Activated T-helper 1 cell treated with anti-CD3 and anti-CD28 coated beads, Interleukin-12 subunit alpha, Interleukin-12 subunit beta, Interleukin-2, Interleukin-4 antibody, amounts not matched to agents 30 ng/mL and 10 ng/mL and 1 ng/mL, durations not matched to agents 14 hours and 24 hours and 36 hours (primary cell): ENCODE data around the gene ABL1. TPM values are rescaled to one million over a fixed set of nuclear protein-coding genes. Genes with fewer than 3 reads are reported as not detected.
"Not testable (repeated sequence)": the region's sequence is repeated elsewhere in the genome, so short reads cannot be mapped to it uniquely, and the experiment has no call there.

Experiments
- DNase-seq: peaks from one replicate; pipeline ENCODE4 v3.0.0; 2021; ENCODE audit warnings: low spot score
- H3K27ac Mint-ChIP-seq: one replicate; pipeline ENCODE4 v1.8.0; 2021; ENCODE audit warnings: mild to moderate bottlenecking, mixed read lengths
- H3K27me3 Mint-ChIP-seq: one replicate; pipeline ENCODE4 v1.8.0; 2022; ENCODE audit warnings: mild to moderate bottlenecking, moderate library complexity, mixed read lengths; ENCODE audit not compliant: insufficient read depth
- H3K36me3 Mint-ChIP-seq: one replicate; pipeline ENCODE4 v1.8.0; 2021; ENCODE audit warnings: low read depth, mixed read lengths
- H3K4me1 Mint-ChIP-seq: one replicate; pipeline ENCODE4 v1.8.0; 2021; ENCODE audit warnings: low read depth, mixed read lengths
- H3K4me3 Mint-ChIP-seq: one replicate; pipeline ENCODE4 v1.8.0; 2021; ENCODE audit warnings: mild to moderate bottlenecking, moderate library complexity, mixed read lengths
- H3K9me3 Mint-ChIP-seq: one replicate; pipeline ENCODE4 v1.8.0; 2021; ENCODE audit warnings: mixed read lengths
- intact Hi-C: fragments of 100-400 bp; cut with micrococcal nuclease; formaldehyde crosslinking; loops from one replicate; pipeline ENCODE4 v1.15.1; 2024
- total RNA-seq: library from RNA; stranded (reverse); gene quantifications from 2 replicates; pipeline ENCODE4 v1.2.3, GENCODE V29; 2022

ABL1 gene
- total RNA-seq: 34.2 and 36.2 TPM in 2 replicates

DNA sequence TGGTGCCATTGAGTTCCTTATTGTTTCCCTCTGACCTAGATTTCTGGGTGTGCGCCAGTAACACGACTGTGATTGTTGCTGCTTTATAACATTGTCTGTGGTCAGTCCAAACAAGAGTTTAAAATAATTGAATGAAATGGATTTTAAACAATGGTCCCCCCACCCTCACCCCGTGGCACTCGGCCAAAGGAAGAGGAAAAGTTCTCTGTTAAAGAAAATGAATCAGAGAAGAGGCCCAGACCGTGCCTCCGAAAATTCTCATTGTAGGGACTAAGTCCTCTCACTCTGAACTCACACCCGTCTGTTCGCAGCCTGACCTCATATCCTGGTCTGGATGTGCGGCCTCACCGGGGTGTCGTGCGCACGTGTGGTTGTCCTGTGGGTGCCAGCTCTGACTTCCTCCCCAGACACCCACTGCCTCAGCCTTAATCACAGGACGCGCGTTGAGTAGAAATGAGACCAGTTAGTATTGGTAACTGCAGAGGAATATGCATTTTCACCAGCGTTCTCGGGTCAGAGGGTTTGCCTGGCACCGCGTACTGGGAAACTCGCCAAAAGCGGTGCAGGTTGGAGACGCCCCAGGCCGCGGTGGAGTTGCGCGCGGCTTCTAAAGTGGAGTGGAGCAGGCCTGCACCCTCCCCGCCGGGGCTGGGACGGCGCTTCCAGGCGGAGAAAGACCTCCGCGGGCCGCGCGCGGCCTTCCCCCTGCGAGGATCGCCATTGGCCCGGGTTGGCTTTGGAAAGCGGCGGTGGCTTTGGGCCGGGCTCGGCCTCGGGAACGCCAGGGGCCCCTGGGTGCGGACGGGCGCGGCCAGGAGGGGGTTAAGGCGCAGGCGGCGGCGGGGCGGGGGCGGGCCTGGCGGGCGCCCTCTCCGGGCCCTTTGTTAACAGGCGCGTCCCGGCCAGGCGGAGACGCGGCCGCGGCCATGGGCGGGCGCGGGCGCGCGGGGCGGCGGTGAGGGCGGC is at the start of gene ABL1:
Gene ABL1, plus strand, starts transcription at position 884 of the 966 bp plus-strand sequence. CDS start 193 bp downstream, outside the sequence.
- H3K9me3 Mint-ChIP-seq: no peaks in the 10 kb centered on the region
- intact Hi-C loops: loop anchor here (2.0 to 10.0 kb wide), 2 partner anchors 20 to 120 kb away; no protein-coding TSS in a partner anchor
- H3K4me3 Mint-ChIP-seq: peak within 1 kb of the TSS; percentile 98
- H3K27ac Mint-ChIP-seq: peak within 1 kb of the TSS; percentile 96
- peak; percentile 29 for DNase-seq
- H3K4me1 Mint-ChIP-seq: peaks cover 29% of the 10 kb centered on the region
- peaks cover 23% of the 10 kb centered on the region for H3K27me3 Mint-ChIP-seq
- no peaks in the 10 kb centered on the region for H3K36me3 Mint-ChIP-seq

DNA sequence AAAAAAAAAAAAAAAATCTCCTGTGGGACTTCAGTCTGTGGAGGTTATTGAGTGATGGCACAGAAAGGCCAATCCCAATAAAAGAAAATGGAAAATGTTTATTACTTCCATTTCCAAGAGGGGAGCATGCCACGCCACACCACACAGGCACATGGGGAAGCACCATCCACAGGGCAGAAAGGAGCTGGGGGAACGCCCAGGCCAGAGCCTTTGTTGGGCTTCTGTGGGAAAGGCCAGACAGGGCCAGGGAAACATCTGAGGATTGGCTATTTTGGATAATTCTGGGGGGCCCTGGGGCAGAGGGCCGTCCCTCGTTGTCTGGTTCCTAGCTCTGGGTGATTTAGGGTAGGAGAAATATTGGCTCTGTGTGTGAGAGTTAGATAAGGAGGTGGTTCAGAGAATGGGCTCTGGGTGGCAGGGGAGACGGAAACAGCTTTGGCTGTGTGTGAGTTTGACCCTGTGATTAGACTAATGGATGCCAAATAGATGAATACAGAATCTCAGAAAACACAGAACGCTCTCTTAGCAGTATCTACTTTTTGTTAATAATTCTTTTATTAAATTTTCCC is 49.0 kb upstream of the ABL1 start:
- Mint-ChIP-seq H3K27me3 (no peaks in the 10 kb centered on the region), H3K27ac (no peak overlapping the region)

DNA sequence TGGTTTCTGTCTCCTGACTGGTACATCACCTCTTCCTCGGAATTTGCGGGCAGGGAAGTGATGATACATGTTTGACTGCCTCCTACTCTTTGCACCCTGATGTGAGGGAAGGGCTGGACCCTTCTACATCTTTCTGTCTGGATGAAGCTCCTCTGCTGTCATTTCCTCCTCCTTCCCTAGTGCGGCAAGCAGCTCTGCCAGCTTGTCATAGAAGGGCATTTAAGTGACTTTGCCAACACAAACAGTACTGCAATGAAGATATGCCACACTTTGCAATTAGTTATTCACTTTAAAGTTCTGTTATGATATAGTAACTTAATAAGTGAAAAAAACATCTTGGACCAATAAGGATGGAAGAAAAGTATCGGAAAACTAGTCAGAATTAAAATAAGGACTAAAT is 48.5 kb upstream of the ABL1 start:
- no peak for DNase-seq
- no peaks in the 10 kb centered on the region for H3K4me1 Mint-ChIP-seq
- H3K27ac Mint-ChIP-seq: no peak overlapping the region
- peaks cover 9% of the 10 kb centered on the region for H3K36me3 Mint-ChIP-seq
- no peaks in the 10 kb centered on the region for H3K27me3 Mint-ChIP-seq
- intact Hi-C loops: no loop called here
- no peak overlapping the region for H3K4me3 Mint-ChIP-seq
- H3K9me3 Mint-ChIP-seq: peaks cover 29% of the 10 kb centered on the region

More for the DNA sequence above, 49.0 kb upstream of the ABL1 start:
- Mint-ChIP-seq H3K4me1 (no peaks in the 10 kb centered on the region), H3K4me3 (no peak overlapping the region), H3K36me3 (peaks cover 9% of the 10 kb centered on the region), H3K9me3 (peaks cover 29% of the 10 kb centered on the region)
- no peak for DNase-seq
- intact Hi-C loops: no loop called here

DNA sequence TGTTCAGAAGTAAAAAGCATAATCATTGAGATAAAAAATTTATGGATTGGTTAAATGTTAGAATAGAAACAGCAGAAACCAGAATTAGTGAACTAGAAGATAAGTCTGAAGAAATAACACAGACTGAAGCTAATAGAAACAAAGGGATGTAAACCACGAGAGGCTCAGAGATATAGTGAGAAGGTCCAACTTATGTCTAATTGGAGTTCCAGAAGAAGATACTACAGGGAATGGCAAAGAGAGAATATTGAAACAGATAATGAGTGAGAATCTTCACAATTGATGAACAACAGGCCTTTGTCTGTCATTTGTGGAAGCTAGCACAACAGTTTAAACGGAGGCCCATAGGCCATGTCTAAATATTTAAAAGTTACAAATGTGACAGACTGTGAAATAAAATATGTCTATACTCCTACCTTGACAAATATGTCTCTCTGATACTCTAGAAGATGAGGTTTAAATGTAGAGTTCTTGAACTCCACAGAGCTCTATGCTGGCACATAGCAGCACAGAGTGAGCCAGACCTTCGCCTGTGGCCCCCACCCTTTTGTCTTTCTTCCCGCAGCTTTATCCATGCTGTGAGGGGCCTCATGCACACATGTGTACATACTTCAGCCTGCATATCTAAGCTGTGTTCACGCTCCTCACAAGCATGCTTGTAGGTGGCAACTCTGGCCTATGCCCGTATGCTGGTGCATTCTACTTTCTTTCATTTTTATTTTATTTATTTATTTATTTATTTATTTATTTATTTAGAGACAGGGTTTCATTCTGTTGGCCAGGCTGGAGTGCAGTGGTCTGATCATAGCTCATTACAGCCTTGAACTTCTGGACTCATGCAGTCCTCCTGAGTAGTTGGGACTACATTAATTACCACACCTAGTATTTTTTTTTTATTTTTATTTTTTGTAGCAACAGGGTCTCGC is 45.0 kb upstream of the ABL1 start:
- Mint-ChIP-seq H3K27ac (no peak overlapping the region), H3K36me3 (peaks cover 9% of the 10 kb centered on the region), H3K4me3 (no peak overlapping the region), H3K4me1 (no peaks in the 10 kb centered on the region), H3K9me3 (peaks cover 29% of the 10 kb centered on the region), H3K27me3 (no peaks in the 10 kb centered on the region)
- intact Hi-C loops: no loop called here
- DNase-seq: no peak

DNA sequence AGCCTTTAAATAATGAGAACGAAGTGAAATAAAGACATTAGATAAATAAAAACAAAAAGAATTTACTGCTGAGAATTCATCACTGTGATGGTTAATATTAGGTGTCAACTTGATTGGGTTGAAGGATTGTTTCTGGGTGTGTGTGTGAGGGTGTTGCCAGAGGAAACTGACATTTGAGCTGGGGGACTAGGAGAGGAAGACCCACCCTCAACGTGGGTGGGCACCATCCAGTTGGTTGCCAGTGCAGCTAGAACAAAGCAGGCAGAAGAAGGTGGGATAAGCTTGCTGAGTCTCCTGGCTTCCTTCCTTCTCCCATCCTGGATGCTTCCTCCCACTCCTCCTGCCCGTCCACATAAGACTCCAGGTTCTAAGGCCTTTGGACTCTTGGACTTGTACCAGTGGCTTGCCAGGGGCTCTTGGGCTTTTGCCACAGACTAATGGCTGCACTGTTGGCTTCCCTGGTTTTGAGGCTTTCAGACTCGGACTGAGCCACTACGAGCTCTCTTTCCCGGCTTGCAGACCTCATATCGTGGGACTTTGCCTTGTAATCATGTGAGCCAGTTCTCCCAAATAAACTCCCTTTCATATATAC is 43.7 kb upstream of the ABL1 start:
- no peak for DNase-seq
- Mint-ChIP-seq H3K36me3 (peaks cover 9% of the 10 kb centered on the region), H3K27me3 (no peaks in the 10 kb centered on the region), H3K9me3 (peaks cover 29% of the 10 kb centered on the region), H3K4me1 (no peaks in the 10 kb centered on the region), H3K27ac (no peak overlapping the region), H3K4me3 (no peak overlapping the region)
- intact Hi-C loops: no loop called here

DNA sequence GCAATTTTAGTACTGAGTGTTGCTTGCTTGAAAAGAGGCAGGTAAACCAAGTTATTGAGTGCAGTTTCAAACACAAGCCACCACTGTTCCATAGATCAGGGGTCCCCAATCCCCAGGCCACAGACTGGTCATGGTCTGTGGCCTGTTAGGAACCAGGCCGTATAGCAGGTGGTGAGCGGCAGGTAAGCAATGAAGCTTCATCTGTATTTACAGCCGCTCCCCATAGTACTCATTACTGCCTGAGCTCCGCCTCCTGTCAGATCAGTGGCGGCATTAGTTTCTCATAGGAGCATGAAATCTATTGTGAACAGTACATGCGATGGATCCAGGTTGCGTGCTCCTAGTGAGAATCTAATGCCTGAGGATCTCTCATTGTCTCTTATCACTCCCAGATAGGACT is 41.5 kb upstream of the ABL1 start:
- H3K4me3 Mint-ChIP-seq: no peak overlapping the region
- H3K27me3 Mint-ChIP-seq: peaks cover 2% of the 10 kb centered on the region
- H3K36me3 Mint-ChIP-seq: peaks cover 9% of the 10 kb centered on the region
- DNase-seq: no peak
- no peak overlapping the region for H3K27ac Mint-ChIP-seq
- intact Hi-C loops: no loop called here
- no peaks in the 10 kb centered on the region for H3K4me1 Mint-ChIP-seq
- H3K9me3 Mint-ChIP-seq: peaks cover 21% of the 10 kb centered on the region

DNA sequence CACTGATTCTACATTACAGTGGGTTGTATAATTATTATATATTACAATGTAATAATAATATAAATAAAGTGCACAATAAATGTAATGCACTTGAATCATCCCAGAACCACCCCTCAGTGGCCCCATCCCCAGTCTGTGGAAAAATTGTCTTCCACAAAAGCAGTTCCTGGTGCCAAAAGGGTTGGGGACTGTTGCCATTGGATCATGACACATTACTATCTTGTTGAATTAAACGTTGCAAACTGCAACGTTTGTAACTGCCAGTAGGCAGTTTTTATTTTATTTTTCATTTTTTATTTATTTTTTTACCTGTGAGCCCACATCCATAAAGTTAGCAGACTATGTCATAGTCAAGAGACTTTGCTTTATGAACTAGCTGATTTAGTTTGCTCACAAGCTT is 41.0 kb upstream of the ABL1 start:
- intact Hi-C loops, H3K4me3 Mint-ChIP-seq, H3K27me3 Mint-ChIP-seq, H3K36me3 Mint-ChIP-seq, DNase-seq, H3K27ac Mint-ChIP-seq, H3K4me1 Mint-ChIP-seq: not testable (repeated sequence)
- peaks cover 17% of the 10 kb centered on the region for H3K9me3 Mint-ChIP-seq

DNA sequence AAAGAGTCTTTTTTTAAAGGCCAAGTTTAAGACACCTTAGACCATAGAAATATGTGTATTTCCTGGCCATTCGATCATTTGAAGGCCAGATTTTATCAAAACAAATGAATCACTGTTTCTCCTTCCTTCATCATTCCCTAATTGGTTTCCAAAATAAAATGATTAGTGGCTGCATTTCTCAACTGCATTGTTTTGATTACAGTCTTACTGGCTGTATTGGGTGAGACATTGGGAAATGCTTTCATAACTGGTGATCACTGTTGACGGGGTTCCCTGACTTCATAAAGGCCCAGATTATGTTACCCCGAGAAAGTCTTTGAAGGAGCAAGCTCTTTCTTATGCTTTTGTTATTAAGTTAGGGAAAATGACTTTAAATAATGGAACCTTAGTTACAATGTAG is 40.6 kb upstream of the ABL1 start:
- H3K4me3 Mint-ChIP-seq, H3K4me1 Mint-ChIP-seq, intact Hi-C loops, H3K27ac Mint-ChIP-seq, H3K36me3 Mint-ChIP-seq, H3K27me3 Mint-ChIP-seq, DNase-seq: not testable (repeated sequence)
- H3K9me3 Mint-ChIP-seq: peaks cover 13% of the 10 kb centered on the region

DNA sequence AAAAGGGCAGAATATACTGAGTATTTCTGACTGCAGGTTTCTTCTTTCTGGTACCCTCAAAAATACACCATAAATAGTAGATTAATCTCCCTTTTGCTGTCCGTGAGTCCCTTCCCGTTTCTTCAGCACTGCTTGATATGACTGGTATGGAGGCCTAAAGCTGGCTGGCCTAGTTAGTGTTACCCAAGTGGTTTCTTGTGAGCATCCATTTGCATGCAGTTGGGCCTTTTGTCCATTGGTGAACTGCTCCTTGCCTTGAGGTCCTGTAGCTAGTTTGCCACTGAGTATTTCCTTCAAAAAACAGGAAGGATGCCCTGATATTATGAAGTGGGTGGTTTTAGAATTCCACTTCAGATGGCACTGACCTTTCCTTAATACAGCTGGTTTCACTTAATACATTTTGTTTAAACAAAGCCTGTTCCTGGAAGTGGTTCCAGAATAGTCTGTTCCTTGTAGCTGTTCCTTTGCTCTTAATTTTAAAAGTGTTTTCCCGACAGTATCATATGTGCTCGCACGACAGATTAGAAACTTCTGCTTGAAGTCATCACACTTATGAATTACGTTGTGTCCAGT is 40.0 kb upstream of the ABL1 start:
- Mint-ChIP-seq H3K36me3 (peaks cover 2% of the 10 kb centered on the region), H3K9me3 (peaks cover 7% of the 10 kb centered on the region), H3K4me1 (no peaks in the 10 kb centered on the region), H3K4me3 (no peak overlapping the region), H3K27me3 (peaks cover 2% of the 10 kb centered on the region), H3K27ac (no peak overlapping the region)
- intact Hi-C loops: no loop called here
- DNase-seq: no peak

DNA sequence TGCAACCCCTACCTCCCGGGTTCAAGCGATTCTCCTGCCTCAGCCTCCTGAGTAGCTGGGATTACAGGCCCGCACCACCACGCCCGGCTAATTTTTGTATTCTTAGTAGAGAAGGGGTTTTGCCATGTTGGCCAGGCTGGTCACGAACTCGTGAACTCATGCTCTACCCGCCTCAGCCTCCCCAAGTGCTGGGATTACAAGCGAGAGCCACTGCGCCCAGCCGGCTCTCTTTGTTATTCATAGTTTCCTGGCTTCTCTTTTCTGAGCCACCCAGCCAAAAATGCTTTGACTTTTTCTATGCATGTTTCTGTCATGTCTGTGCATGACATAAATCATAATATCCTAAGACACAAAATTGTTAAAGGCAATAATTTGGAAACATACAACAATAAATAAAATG is 31.9 kb upstream of the ABL1 start:
- H3K4me1 Mint-ChIP-seq, DNase-seq, H3K4me3 Mint-ChIP-seq, H3K36me3 Mint-ChIP-seq, H3K9me3 Mint-ChIP-seq, H3K27me3 Mint-ChIP-seq, H3K27ac Mint-ChIP-seq, intact Hi-C loops: not testable (repeated sequence)

DNA sequence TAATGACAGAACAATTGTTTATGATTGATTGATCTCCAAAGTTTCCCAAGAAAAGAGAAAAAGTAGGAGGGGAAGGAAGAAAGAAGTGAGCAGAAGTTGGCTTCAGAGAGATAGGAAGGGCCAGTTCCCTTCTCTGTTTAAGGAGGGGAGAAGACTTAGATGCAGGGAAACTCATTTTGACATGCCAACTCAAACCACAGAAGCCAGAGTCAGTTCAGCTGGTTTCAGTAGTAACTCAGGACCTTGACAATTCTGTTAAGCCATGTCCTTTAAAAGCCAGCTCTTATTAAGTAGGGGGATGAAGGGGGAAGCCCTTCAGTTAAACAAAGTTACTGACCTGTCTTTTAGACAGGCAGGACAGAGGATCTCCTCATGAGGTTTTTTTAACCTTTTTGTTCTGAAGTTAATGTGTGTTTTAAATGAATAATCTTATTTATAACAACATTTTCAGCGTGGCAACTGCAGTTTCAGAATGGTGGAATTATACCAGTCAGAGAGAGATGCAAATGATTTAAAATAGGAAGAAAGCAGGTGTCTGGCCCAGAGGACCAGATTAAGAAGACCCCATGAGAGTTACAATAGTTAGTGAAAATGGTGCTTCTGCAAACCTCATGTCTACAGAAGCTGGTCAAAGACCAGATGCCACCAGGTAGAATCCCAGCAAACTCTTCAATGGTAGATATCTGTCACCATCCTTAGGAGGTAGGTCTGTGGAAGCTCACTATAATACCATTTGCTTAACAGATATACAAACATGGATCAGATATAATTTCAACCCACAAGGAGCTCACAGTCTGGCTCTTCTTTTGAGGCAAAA is 29.3 kb upstream of the ABL1 start:
- Mint-ChIP-seq H3K27ac (no peak overlapping the region), H3K4me1 (peaks cover 6% of the 10 kb centered on the region), H3K36me3 (peaks cover 2% of the 10 kb centered on the region), H3K9me3 (peaks cover 4% of the 10 kb centered on the region), H3K27me3 (peaks cover 4% of the 10 kb centered on the region), H3K4me3 (no peak overlapping the region)
- intact Hi-C loops: no loop called here
- no peak for DNase-seq
